K562 (cell line): Measurements from ENCODE around the gene TBX1. TPM values are rescaled to one million over a fixed set of nuclear protein-coding genes. Genes with fewer than 3 reads are reported as not detected.

Source experiments
- CLOCK ChIP-seq: fragments of 250-450 bp; sonication (Bioruptor Pico); IDR thresholded peaks from 2 replicates; pipeline ENCODE4 v1.4.0; 2020; ENCODE audit warnings: mild to moderate bottlenecking, moderate library complexity, borderline replicate concordance
- HINFP ChIP-seq: fragments of 450-650 bp; conservative IDR thresholded peaks from 2 replicates; pipeline ENCODE4 v1.6.1; 2016; ENCODE audit warnings: missing genetic modification characterization, low read depth, mild to moderate bottlenecking, control low read depth, missing compliant biosample characterization
- HLTF ChIP-seq: fragments of 450-650 bp; IDR thresholded peaks from 2 replicates; pipeline ENCODE4 v1.6.1; 2016
- MECOM ChIP-seq: fragments of 250-450 bp; sonication (Bioruptor Pico); IDR thresholded peaks from 2 replicates; pipeline ENCODE4 v1.8.0; 2022; ENCODE audit warnings: inconsistent platforms
- MTA1 ChIP-seq: fragments of 450-650 bp; IDR thresholded peaks from 2 replicates; pipeline ENCODE4 v1.6.1; 2017; ENCODE audit warnings: borderline replicate concordance
- MYNN ChIP-seq, 2 experiments: sonication (generic); formaldehyde crosslinking in 1 of 2; IDR thresholded peaks; 2 replicates each; pipeline versions ENCODE4 v1.5.0 to v1.6.1; 2016 to 2020; ENCODE audit warnings: antibody characterized with exemption in 1 of 2, missing genetic modification reagents in 1 of 2
- NR2C1 ChIP-seq, 2 experiments: fragments of 450-650 bp; IDR thresholded peaks; 2 replicates each; pipeline ENCODE4 v1.6.1; 2017; ENCODE audit warnings: mild to moderate bottlenecking in 2 of 2, antibody characterized with exemption in 1 of 2, inconsistent platforms in 1 of 2, missing compliant biosample characterization in 1 of 2, missing genetic modification characterization in 1 of 2
- POLR2A ChIP-seq: fragments of 450-650 bp; conservative IDR thresholded peaks from 2 replicates; pipeline ENCODE4 v1.6.1; 2016
- PTTG1 ChIP-seq: fragments of 450-650 bp; IDR thresholded peaks from 2 replicates; pipeline ENCODE4 v1.6.1; 2016; ENCODE audit warnings: low read depth, mild to moderate bottlenecking, missing genetic modification characterization, missing compliant biosample characterization
- ZBTB40 ChIP-seq, 2 experiments: fragments of 450-650 bp in 1 of 2; sonication (generic) in 1 of 2; formaldehyde crosslinking in 1 of 2; IDR thresholded peaks; 2 replicates each; pipeline versions ENCODE4 v1.7.1 to v1.9.0; 2016 to 2022; ENCODE audit warnings: inconsistent platforms in 1 of 2, mild to moderate bottlenecking in 1 of 2, missing genetic modification reagents in 1 of 2
- ZNF717 ChIP-seq: fragments of 250-450 bp; sonication (Bioruptor Pico); IDR thresholded peaks from 2 replicates; pipeline ENCODE4 v1.5.0; 2021
- ZNF764 ChIP-seq: fragments of 250-450 bp; sonication (Bioruptor Pico); IDR thresholded peaks from 2 replicates; pipeline ENCODE4 v1.4.0; 2020; ENCODE audit warnings: low read depth, mild to moderate bottlenecking, moderate library complexity
- polyA plus RNA-seq, 8 experiments: library from polyadenylated mRNA; depleted of rRNA in 4 of 8; stranded (reverse) in 5 of 8; unstranded in 3 of 8; fragments of >200 nt; fragmentation: Nextera tagmentation in 2 of 8; fragmentation: Illumina TruSeq in 1 of 8; extraction: Ambion mirVana in 2 of 8; extraction: Trizol in 1 of 8; gene quantifications; 2 replicates each; pipeline versions ENCODE4 v1.2.1 to v1.2.3, GENCODE V29; 2011 to 2014; ENCODE audit warnings: inconsistent platforms in 1 of 8, missing spikeins in 1 of 8
- total RNA-seq, 7 experiments: library from RNA; depleted of rRNA in 6 of 7; stranded (reverse); fragments of >200 nt in 6 of 7; fragmentation: Illumina TruSeq in 2 of 7; extraction: Trizol in 2 of 7; gene quantifications; 2 replicates each; pipeline versions ENCODE4 v1.2.1 to v1.2.3, GENCODE V29; 2011 to 2021; ENCODE audit warnings: low replicate concordance in 1 of 7

The TBX1 gene
- total and polyA plus RNA-seq, 9 of the 15 experiments (the other 6 are each of a cell fraction or from before 2014, with no cell fraction given), result 0.07 to 35.0 (median 3.9) TPM

- TF ChIP-seq NR2C1 (IDR thresholded peaks at IDR 0.05) (no peak), NR2C1 (tag; IDR thresholded peaks at IDR 0.05) (no peak), ZNF717 (CRISPR knock-in tag) (no peak), PTTG1 (no peak), MTA1 (no peak), HINFP (no peak), ZBTB40 (IDR thresholded peaks at IDR 0.05) (no peak), ZBTB40 (CRISPR knock-in tag; IDR thresholded peaks at IDR 0.05) (no peak), CLOCK (CRISPR knock-in tag) (no peak), POLR2A (peak; percentile 29; the same call in 1 of the 2 replicates), ZNF764 (CRISPR knock-in tag) (no peak), MYNN (IDR thresholded peaks at IDR 0.05) (no peak), MYNN (CRISPR knock-in tag; IDR thresholded peaks at IDR 0.05) (no peak), HLTF (no peak), MECOM (CRISPR knock-in tag) (no peak)
Measured at GRCh38 chr22:19797086-19798002, 36.8 kb downstream of the TBX1 start (continued).
